ES-I3 (cell line): ENCODE measurements around the gene NAA20.

Source experiments
- H3K36me3 ChIP-seq: 2 replicates; pipeline ENCODE4 v1.6.1; 2013; ENCODE audit warnings: mild to moderate bottlenecking, low read length, control low read depth, moderate library complexity; ENCODE audit not compliant: insufficient read depth
- H3K4me1 ChIP-seq: 2 replicates; pipeline ENCODE4 v1.6.1; 2013; ENCODE audit warnings: mild to moderate bottlenecking, control low read depth, low read length; ENCODE audit not compliant: insufficient read depth
- H3K9ac ChIP-seq: 2 replicates; pipeline ENCODE4 v1.6.1; 2013; ENCODE audit warnings: low read depth, mild to moderate bottlenecking, low read length, moderate library complexity
- H3K9me3 ChIP-seq: 2 replicates; pipeline ENCODE4 v1.6.1; 2013; ENCODE audit warnings: mild to moderate bottlenecking, low read length, moderate library complexity; ENCODE audit not compliant: control insufficient read depth, insufficient read depth

Gene NAA20

DNA sequence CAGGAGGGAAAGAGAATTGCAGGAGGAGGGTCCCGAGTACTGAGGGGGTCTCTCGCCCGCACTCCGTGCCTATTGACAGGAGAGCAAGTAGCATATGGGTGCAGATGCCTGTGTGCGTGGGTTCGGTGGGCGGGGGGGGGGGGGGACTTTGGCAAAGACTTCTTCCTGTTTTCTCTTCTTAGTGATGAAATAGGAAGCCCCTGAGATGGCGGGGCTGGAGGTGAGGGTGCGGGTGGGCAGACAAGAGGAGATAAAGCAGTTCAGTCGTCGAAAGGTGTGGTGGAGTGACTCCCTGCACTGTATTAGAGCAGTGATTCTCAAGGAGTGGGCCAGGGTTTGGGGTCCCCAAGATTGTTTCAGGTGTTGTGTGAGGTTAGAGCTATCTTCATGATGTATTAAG is 3.7 kb downstream of the NAA20 start:
- peaks cover 3% of the 10 kb centered on the region; the same call in 1 of the 2 replicates for H3K36me3 ChIP-seq
- H3K9ac ChIP-seq: no peak overlapping the region
- no peaks in the 10 kb centered on the region for H3K9me3 ChIP-seq
- H3K4me1 ChIP-seq: no peaks in the 10 kb centered on the region

GRCh38 chr20:20021835-20022234 is 4.7 kb downstream of the NAA20 start:
- Histone ChIP-seq H3K9ac (no peak overlapping the region), H3K36me3 (peaks cover 3% of the 10 kb centered on the region; the same call in 1 of the 2 replicates), H3K4me1 (no peaks in the 10 kb centered on the region), H3K9me3 (no peaks in the 10 kb centered on the region)

DNA sequence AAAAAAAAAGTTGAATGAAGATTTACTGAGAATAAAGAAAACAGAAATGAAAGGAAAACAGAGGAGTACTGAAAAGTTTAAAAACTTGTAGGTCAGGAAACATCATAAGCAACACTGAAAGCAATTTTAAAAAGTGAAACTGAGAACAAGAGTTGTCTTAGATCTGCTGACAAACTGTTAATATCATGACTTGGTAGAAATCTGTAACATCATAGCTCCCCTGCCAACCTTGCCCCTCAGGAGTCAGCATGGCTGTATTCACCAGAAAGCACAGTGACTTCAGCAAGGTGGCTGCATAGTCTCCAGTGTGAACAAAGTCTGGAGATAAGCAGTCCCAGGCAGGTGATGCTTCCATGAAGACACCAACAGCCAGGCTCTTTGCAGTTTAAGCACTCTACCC is 5.3 kb downstream of the NAA20 start:
- no peak overlapping the region for H3K9ac ChIP-seq
- peaks cover 3% of the 10 kb centered on the region; the same call in 1 of the 2 replicates for H3K36me3 ChIP-seq
- H3K9me3 ChIP-seq: no peaks in the 10 kb centered on the region
- no peaks in the 10 kb centered on the region for H3K4me1 ChIP-seq

DNA sequence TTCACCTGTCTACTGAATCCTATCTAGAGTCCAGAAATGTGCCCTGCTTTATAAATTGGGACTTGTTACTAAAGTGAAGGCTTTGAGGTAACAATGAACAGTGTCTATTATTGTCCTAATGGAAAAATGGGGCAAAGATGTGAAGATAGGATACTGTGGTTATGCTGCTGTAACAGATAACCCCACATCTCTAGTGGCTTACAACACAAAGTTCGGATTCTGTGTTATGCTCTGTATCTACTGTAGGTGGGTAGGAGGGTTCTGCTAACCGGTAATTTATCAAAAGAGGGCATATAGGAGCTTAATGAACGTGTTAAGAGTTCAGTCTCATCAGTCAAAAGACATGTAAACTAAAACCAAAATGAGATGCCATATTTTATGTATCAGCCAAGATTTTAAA is 6.2 kb downstream of the NAA20 start:
- Histone ChIP-seq H3K4me1 (no peaks in the 10 kb centered on the region), H3K36me3 (peaks cover 3% of the 10 kb centered on the region; the same call in 1 of the 2 replicates), H3K9ac (no peak overlapping the region), H3K9me3 (no peaks in the 10 kb centered on the region)

DNA sequence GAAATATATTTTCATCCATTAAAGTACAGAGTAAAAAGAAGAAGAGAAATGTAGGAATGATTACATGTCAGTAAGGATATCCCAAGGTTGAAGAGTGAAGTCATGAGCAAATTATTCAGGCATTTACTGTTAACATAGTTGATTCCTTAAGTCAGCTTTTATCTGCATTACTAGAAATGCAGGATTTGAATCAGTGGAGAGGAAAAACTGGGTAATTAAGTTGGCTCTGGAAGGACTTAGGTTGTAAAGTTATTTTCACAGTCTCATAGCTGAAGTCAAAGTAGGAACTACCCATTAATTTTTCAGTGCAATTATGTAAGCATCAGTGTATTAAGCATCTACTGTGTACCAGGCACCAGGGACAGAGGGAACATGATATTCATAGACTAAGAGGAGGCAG is 7.8 kb downstream of the NAA20 start:
- Histone ChIP-seq H3K4me1 (no peaks in the 10 kb centered on the region), H3K36me3 (peaks cover 3% of the 10 kb centered on the region; the same call in 1 of the 2 replicates), H3K9ac (no peak overlapping the region), H3K9me3 (no peaks in the 10 kb centered on the region)

- H3K36me3 ChIP-seq: peaks cover 7% of the 10 kb centered on the region; the same call in 1 of the 2 replicates
- H3K9ac ChIP-seq: no peak overlapping the region
- no peaks in the 10 kb centered on the region for H3K9me3 ChIP-seq
- no peaks in the 10 kb centered on the region for H3K4me1 ChIP-seq
Observed at GRCh38 chr20:20027284-20027683, 10.1 kb downstream of the NAA20 start.

GRCh38 chr20:20031790-20032189 is 14.6 kb downstream of the NAA20 start:
- Histone ChIP-seq H3K9me3 (no peaks in the 10 kb centered on the region), H3K36me3 (peaks cover 15% of the 10 kb centered on the region), H3K4me1 (no peaks in the 10 kb centered on the region), H3K9ac (no peak overlapping the region)

DNA sequence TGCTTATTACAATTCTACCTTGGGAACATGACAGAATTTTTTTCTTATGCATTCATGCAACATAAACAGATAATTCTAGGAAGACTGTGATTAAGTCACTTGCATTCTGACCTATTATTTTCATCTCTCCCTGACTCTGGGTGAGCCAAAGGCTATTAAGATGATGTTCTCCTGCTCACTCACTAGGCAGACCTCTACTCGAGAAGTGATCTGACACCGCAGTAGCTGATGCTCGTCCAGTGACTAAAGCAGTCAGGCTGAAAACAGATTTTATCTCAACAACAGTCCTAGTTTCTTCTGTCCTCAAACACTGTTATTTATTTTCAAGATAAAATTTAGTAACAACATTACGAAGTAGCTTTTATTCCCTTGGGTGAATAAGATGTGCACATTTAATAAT is 17.3 kb downstream of the NAA20 start:
- H3K9ac ChIP-seq: no peak overlapping the region
- H3K36me3 ChIP-seq: peaks cover 30% of the 10 kb centered on the region
- no peaks in the 10 kb centered on the region; the same call in 1 of the 2 replicates for H3K4me1 ChIP-seq
- no peaks in the 10 kb centered on the region for H3K9me3 ChIP-seq

DNA sequence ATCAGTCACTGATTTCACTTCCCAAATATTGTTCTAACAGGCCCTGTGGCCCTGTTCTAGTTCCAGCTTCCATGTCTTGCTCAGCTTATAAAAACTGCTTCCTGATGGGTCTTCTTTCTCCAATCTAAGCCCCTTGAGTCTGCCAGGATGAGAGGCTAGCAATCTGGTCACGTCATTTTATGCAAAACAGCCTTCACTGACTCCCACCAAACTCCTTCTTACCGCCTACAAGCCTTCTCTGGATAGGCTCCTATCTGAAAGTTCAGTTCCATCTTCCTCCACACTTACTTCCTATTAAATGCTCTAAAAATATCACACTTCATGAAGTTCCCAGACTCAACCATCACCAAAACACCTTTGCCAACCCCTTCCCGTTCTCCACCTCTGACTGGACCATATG is 19.6 kb downstream of the NAA20 start:
- Histone ChIP-seq H3K9ac (no peak overlapping the region), H3K36me3 (peaks cover 42% of the 10 kb centered on the region), H3K9me3 (no peaks in the 10 kb centered on the region), H3K4me1 (no peaks in the 10 kb centered on the region; the same call in 1 of the 2 replicates)

DNA sequence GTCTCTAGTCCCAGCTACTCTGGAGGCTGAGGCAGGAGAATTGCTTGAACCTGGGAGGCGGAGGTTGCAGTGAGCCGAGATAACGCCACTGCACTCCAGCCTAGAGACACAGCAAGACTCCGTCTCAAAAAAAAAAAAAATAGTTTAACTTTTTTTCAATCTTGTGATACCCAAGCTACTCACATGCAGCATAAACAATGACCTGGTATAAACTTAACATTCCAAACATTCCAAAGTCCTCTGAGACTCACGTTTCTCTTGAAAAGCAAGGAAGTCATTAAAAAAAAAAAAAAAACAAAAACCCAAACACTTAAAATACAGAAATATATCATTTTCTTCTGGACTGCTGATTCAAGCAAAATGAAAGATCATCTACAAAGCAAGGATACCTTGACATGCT is 20.8 kb downstream of the NAA20 start:
- no peaks in the 10 kb centered on the region; the same call in 1 of the 2 replicates for H3K4me1 ChIP-seq
- no peaks in the 10 kb centered on the region for H3K9me3 ChIP-seq
- no peak overlapping the region for H3K9ac ChIP-seq
- peaks cover 48% of the 10 kb centered on the region for H3K36me3 ChIP-seq

DNA sequence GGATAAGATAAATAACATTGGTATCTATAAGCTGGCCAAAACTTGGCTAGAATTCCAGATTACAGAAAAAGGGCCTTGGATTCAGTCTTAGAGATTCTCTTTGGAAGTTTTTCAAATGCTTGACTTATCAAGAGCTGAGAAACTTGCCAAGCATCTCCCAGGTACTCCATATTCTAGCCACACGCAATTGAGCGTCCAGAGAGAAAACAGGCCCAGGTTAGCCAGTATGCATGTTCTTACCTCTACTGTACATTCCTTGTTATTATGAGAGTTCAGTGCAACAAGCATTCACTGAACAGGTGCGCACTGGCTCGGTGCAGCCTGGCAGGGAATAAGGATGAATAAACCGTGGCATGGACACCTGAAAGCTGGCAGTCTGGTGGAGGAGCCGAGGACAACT is 21.4 kb downstream of the NAA20 start:
- H3K4me1 ChIP-seq: no peaks in the 10 kb centered on the region; the same call in 1 of the 2 replicates
- peaks cover 46% of the 10 kb centered on the region for H3K36me3 ChIP-seq
- no peaks in the 10 kb centered on the region for H3K9me3 ChIP-seq
- H3K9ac ChIP-seq: no peak overlapping the region

DNA sequence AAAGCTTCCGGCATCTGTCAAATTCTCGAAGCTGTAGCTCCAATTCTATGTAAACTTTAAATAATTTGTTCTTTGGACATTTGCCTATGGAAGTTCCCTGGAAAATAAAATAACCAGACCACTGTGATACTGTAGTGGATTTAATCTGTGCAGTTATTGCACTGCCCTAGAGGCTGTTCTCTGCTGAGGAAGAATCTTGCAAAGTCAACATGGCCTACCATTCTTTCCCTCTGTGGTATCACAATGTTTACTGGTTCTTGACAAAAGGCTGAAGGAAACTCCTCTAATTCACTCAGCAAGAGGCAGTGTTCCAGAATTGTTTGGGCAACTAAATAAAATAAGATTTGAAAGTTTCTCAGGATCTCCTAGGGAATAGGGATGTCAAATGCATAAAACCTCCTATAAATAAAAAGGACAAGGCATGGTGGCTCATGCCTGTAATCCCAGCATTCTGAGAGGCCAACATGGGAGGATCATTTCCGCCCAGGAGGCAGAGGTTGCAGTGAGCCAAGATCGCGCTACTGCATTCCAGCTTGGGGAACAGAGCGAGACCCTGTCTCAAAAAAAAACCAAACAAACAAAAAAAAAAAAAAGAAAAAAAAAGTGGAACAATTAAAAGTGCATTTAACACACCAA is 22.7 kb downstream of the NAA20 start:
- peaks cover 46% of the 10 kb centered on the region for H3K36me3 ChIP-seq
- no peak overlapping the region for H3K9ac ChIP-seq
- no peaks in the 10 kb centered on the region for H3K9me3 ChIP-seq
- no peaks in the 10 kb centered on the region; the same call in 1 of the 2 replicates for H3K4me1 ChIP-seq

GRCh38 chr20:20051767-20052073 is 34.6 kb downstream of the NAA20 start:
- no peaks in the 10 kb centered on the region for H3K9me3 ChIP-seq
- H3K4me1 ChIP-seq: no peaks in the 10 kb centered on the region

DNA sequence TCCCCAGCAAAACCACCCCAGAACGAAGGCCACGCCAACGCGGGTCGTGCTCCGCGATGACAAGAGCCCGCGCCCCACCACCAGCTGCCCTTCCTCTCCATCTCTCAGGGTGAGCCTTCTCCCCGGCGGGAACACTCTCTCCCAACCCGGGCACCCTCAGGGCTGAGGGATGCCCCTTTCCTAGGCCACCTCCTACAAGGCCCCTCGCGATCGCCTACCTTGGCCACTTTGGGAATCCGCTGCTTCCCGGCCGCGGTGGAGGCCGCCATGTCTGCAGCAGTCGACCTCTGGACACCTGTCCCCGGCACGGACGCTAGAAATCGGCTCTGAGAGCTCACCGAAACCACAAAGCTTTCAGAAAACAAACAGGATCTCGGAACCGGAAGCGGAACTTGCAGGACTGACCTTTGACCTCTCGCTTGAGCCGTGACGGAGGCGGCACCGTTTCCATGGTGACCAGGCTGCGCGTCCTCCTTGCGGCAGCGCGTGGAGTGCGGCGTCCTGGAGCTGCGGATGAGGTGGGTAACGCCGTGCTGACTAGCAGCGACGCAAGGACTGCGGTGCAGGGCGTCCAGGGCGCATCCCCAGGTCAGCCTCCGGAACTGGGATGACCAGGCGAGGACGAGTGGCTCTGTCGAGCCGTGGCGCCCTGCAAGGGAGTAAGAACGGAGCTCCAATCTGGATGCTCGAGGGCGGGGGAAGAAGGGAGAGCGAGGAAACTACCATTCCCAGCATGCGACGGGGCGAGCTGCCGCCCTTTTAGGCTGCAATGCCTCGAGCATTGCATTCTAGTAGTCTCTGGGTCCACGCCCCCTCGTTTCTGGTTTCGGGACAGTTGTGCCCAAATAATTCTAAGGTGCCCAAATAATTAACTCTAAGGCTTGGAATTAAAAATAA is 35.2 kb downstream of the NAA20 start, which contains the start of the genes CFAP61 and CRNKL1:
Gene CFAP61, plus strand, starts transcription at position 459 of the 897 bp plus-strand sequence. CDS start 4,122 bp downstream, outside the sequence.
Gene CRNKL1, minus strand, starts transcription at position 393 of the 897 bp plus-strand sequence. Its CDS starts 124 bp downstream, at position 269.
- Histone ChIP-seq H3K36me3 (peaks cover 11% of the 10 kb centered on the region), H3K4me1 (no peaks in the 10 kb centered on the region), H3K9me3 (no peaks in the 10 kb centered on the region), H3K9ac (peak within 1 kb of the TSS; percentile 71; the same call in 1 of the 2 replicates)

More at GRCh38 chr20:20051767-20052073, 34.6 kb downstream of the NAA20 start:
- Histone ChIP-seq H3K36me3 (peaks cover 14% of the 10 kb centered on the region), H3K9ac (peak overlapping the region; percentile 71; the same call in 1 of the 2 replicates)
